HepG2 (cell line): ENCODE measurements around the gene KDELR3. TPM values are rescaled to one million over a fixed set of nuclear protein-coding genes. Genes with fewer than 3 reads are reported as not detected.
A peak's percentile ranks its signal among the peaks of the same experiment; 100 is the strongest.

Source experiments
- BHLHE40 ChIP-seq: IDR thresholded peaks from 2 replicates; pipeline ENCODE4 v1.6.1; 2011; ENCODE audit warnings: low read length, improper control_type of control experiment
- BRCA1 ChIP-seq: sonication (generic); formaldehyde crosslinking; IDR thresholded peaks from 2 replicates; pipeline ENCODE4 v1.4.0; 2020; ENCODE audit warnings: missing genetic modification reagents
- FOXK1 ChIP-seq: sonication (generic); formaldehyde crosslinking; IDR thresholded peaks from 2 replicates; pipeline ENCODE4 v1.4.0; 2020; ENCODE audit warnings: low read depth, missing genetic modification reagents, borderline replicate concordance
- IKZF4 ChIP-seq: sonication (generic); formaldehyde crosslinking; IDR thresholded peaks from 2 replicates; pipeline ENCODE4 v1.5.1; 2020; ENCODE audit warnings: borderline replicate concordance, mild to moderate bottlenecking, low read depth, missing genetic modification reagents; ENCODE audit errors: not compliant biosample characterization
- MATR3 ChIP-seq: sonication (generic); formaldehyde crosslinking; IDR thresholded peaks from 2 replicates; pipeline ENCODE4 v1.4.0; 2020; ENCODE audit warnings: missing genetic modification reagents
- ZFP36 ChIP-seq: fragments of 150-350 bp; IDR thresholded peaks from 2 replicates; pipeline ENCODE4 v1.6.1; 2018; ENCODE audit warnings: borderline replicate concordance, low read length, low read depth; ENCODE audit not compliant: partially characterized antibody
- ZFP82 ChIP-seq: sonication (generic); formaldehyde crosslinking; IDR thresholded peaks from 2 replicates; pipeline ENCODE4 v1.5.1; 2020; ENCODE audit warnings: mild to moderate bottlenecking, missing genetic modification reagents, borderline replicate concordance
- ZFP90 ChIP-seq: sonication (generic); formaldehyde crosslinking; IDR thresholded peaks from 2 replicates; pipeline ENCODE4 v1.8.0; 2022; ENCODE audit warnings: missing genetic modification reagents, mild to moderate bottlenecking, inconsistent platforms, borderline replicate concordance
- ZNF225 ChIP-seq: sonication (generic); formaldehyde crosslinking; IDR thresholded peaks from 2 replicates; pipeline ENCODE4 v1.4.0; 2020; ENCODE audit warnings: mild to moderate bottlenecking, missing genetic modification reagents
- ZNF891 ChIP-seq: sonication (generic); formaldehyde crosslinking; IDR thresholded peaks from 2 replicates; pipeline ENCODE4 v1.5.0; 2020; ENCODE audit warnings: mild to moderate bottlenecking, missing genetic modification reagents
- polyA plus RNA-seq, 8 experiments: library from polyadenylated mRNA; depleted of rRNA in 3 of 8; stranded (reverse) in 7 of 8; unstranded in 1 of 8; fragments of >200 nt; fragmentation: Illumina TruSeq in 4 of 8; extraction: Trizol in 4 of 8; gene quantifications; 2 replicates each; pipeline versions ENCODE4 v1.2.1 to v1.2.3, GENCODE V29; 2011 to 2016; ENCODE audit warnings: low read depth in 4 of 8, missing spikeins in 1 of 8, mixed read lengths in 1 of 8; ENCODE audit not compliant: insufficient read depth in 1 of 8
- total RNA-seq, 5 experiments: library from RNA; depleted of rRNA; stranded (reverse); fragments of >200 nt; fragmentation: Illumina TruSeq; extraction: Trizol; gene quantifications; 2 replicates each; pipeline ENCODE4 v1.2.3, GENCODE V29; 2016; ENCODE audit warnings: low read depth in 1 of 5
- TF ChIP-seq, protein P1 (sequence below): sonication (generic); formaldehyde crosslinking; conservative IDR thresholded peaks from 2 replicates; pipeline ENCODE4 v1.8.0; 2022; ENCODE audit warnings: missing genetic modification reagents
- TF ChIP-seq, protein P2 (sequence below): sonication (generic); formaldehyde crosslinking; IDR thresholded peaks from 2 replicates; pipeline ENCODE4 v1.9.0; 2022; ENCODE audit warnings: low read depth, missing genetic modification reagents
- TF ChIP-seq, protein P3 (sequence below): IDR thresholded peaks from 2 replicates; pipeline ENCODE4 v1.6.1; 2012; ENCODE audit warnings: low read length, improper control_type of control experiment
- TF ChIP-seq, protein P4 (sequence below): fragments of 450-650 bp; IDR thresholded peaks from 2 replicates; pipeline ENCODE4 v1.6.1; 2016
- TF ChIP-seq, protein P5 (sequence below): sonication (generic); formaldehyde crosslinking; IDR thresholded peaks from 2 replicates; pipeline ENCODE4 v1.5.1; 2020; ENCODE audit warnings: missing genetic modification reagents, mild to moderate bottlenecking, borderline replicate concordance

Gene KDELR3
- total and polyA plus RNA-seq, 2 of the 13 experiments (the other 11 are each of a cell fraction or from before 2014, with no cell fraction given), result 24.2 to 65.7 TPM

DNA sequence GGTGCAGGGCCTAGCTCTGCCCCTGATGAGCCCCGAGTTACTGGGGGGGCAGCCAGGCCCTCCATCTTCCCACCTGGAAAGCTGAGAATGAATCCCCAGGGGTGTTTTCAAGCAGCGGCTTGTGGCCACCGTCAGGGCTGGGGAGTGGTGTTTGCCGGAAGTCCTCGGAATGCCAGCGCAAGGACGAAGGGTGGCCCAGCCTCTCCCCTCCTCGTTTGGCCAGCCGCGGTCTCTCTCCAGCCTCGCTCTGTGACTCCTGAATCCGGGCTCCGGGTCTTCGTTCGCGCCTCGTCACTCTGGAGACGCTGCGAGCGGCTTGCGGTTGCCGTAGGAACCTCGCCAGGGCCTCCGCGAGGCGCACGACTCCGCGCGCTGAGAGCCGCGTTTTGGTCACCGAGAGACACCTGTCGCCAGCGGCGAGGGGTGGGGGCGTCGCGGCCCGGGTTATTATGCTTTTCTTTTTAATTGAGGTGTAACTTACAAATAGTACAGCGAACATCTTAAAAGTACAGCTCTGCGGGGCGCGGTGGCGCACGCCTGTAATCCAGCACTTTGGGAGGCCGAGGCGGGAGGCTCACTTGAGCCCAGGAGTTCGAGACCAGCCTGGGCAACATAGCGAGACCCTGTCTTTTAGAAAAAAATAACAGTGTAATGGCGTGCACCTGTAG lies 6.3 kb upstream of the KDELR3 start (continued):
- TF ChIP-seq ZFP36, result no peak
- TF ChIP-seq, protein P1, sequence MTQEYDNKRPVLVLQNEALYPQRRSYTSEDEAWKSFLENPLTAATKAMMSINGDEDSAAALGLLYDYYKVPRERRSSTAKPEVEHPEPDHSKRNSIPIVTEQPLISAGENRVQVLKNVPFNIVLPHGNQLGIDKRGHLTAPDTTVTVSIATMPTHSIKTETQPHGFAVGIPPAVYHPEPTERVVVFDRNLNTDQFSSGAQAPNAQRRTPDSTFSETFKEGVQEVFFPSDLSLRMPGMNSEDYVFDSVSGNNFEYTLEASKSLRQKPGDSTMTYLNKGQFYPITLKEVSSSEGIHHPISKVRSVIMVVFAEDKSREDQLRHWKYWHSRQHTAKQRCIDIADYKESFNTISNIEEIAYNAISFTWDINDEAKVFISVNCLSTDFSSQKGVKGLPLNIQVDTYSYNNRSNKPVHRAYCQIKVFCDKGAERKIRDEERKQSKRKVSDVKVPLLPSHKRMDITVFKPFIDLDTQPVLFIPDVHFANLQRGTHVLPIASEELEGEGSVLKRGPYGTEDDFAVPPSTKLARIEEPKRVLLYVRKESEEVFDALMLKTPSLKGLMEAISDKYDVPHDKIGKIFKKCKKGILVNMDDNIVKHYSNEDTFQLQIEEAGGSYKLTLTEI, result no peak
- TF ChIP-seq, protein P2, sequence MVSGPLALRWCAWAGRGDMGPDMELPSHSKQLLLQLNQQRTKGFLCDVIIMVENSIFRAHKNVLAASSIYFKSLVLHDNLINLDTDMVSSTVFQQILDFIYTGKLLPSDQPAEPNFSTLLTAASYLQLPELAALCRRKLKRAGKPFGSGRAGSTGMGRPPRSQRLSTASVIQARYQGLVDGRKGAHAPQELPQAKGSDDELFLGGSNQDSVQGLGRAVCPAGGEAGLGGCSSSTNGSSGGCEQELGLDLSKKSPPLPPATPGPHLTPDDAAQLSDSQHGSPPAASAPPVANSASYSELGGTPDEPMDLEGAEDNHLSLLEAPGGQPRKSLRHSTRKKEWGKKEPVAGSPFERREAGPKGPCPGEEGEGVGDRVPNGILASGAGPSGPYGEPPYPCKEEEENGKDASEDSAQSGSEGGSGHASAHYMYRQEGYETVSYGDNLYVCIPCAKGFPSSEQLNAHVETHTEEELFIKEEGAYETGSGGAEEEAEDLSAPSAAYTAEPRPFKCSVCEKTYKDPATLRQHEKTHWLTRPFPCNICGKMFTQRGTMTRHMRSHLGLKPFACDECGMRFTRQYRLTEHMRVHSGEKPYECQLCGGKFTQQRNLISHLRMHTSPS (CRISPR knock-in tag), result no peak
- no peak for TF ChIP-seq BRCA1 (CRISPR knock-in tag)
- TF ChIP-seq, protein P3, sequence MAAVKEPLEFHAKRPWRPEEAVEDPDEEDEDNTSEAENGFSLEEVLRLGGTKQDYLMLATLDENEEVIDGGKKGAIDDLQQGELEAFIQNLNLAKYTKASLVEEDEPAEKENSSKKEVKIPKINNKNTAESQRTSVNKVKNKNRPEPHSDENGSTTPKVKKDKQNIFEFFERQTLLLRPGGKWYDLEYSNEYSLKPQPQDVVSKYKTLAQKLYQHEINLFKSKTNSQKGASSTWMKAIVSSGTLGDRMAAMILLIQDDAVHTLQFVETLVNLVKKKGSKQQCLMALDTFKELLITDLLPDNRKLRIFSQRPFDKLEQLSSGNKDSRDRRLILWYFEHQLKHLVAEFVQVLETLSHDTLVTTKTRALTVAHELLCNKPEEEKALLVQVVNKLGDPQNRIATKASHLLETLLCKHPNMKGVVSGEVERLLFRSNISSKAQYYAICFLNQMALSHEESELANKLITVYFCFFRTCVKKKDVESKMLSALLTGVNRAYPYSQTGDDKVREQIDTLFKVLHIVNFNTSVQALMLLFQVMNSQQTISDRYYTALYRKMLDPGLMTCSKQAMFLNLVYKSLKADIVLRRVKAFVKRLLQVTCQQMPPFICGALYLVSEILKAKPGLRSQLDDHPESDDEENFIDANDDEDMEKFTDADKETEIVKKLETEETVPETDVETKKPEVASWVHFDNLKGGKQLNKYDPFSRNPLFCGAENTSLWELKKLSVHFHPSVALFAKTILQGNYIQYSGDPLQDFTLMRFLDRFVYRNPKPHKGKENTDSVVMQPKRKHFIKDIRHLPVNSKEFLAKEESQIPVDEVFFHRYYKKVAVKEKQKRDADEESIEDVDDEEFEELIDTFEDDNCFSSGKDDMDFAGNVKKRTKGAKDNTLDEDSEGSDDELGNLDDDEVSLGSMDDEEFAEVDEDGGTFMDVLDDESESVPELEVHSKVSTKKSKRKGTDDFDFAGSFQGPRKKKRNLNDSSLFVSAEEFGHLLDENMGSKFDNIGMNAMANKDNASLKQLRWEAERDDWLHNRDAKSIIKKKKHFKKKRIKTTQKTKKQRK, result no peak
- TF ChIP-seq, protein P4, sequence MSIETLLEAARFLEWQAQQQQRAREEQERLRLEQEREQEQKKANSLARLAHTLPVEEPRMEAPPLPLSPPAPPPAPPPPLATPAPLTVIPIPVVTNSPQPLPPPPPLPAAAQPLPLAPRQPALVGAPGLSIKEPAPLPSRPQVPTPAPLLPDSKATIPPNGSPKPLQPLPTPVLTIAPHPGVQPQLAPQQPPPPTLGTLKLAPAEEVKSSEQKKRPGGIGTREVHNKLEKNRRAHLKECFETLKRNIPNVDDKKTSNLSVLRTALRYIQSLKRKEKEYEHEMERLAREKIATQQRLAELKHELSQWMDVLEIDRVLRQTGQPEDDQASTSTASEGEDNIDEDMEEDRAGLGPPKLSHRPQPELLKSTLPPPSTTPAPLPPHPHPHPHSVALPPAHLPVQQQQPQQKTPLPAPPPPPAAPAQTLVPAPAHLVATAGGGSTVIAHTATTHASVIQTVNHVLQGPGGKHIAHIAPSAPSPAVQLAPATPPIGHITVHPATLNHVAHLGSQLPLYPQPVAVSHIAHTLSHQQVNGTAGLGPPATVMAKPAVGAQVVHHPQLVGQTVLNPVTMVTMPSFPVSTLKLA, result no peak
- TF ChIP-seq ZFP90 (CRISPR knock-in tag), result peak; percentile 56; the same call in 1 of the 2 replicates
- no peak for TF ChIP-seq ZNF225 (CRISPR knock-in tag)
- TF ChIP-seq ZNF891 (CRISPR knock-in tag), result no peak
- no peak for TF ChIP-seq ZFP82 (CRISPR knock-in tag)
- TF ChIP-seq FOXK1 (CRISPR knock-in tag), result 0 out of 2 replicates have a peak, but pooled peaks have one; percentile 37
- TF ChIP-seq IKZF4, result peak; percentile 44
- TF ChIP-seq, protein P5, sequence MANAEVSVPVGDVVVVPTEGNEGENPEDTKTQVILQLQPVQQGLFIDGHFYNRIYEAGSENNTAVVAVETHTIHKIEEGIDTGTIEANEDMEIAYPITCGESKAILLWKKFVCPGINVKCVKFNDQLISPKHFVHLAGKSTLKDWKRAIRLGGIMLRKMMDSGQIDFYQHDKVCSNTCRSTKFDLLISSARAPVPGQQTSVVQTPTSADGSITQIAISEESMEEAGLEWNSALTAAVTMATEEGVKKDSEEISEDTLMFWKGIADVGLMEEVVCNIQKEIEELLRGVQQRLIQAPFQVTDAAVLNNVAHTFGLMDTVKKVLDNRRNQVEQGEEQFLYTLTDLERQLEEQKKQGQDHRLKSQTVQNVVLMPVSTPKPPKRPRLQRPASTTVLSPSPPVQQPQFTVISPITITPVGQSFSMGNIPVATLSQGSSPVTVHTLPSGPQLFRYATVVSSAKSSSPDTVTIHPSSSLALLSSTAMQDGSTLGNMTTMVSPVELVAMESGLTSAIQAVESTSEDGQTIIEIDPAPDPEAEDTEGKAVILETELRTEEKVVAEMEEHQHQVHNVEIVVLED (CRISPR knock-in tag), result no peak; the same call in 1 of the 2 replicates
- no peak for TF ChIP-seq MATR3 (CRISPR knock-in tag)
- TF ChIP-seq BHLHE40, result 0 out of 2 replicates have a peak, but pooled peaks have one; percentile 56
